Activated T-helper 1 cell treated with Interleukin-2 at 50 U/mL for 16 hours (primary cell): ENCODE results near the gene GPR107.
A peak's percentile ranks its signal among the peaks of the same experiment; 100 is the strongest.

ENCODE experiments used
- DNase-seq: peaks from one replicate; pipeline ENCODE4 v3.0.0-alpha.2; 2020; ENCODE audit warnings: low read depth

Gene GPR107

GRCh38 chr9:130159915-130160670 lies 106.4 kb downstream of the GPR107 start:
- DNase-seq, result no peak

- DNase-seq, result no peak
Observed at GRCh38 chr9:130160862-130161470, 107.3 kb downstream of the GPR107 start.

- DNase-seq, result no peak
Observed at GRCh38 chr9:130165579-130165978, 111.9 kb downstream of the GPR107 start.

GRCh38 chr9:130166399-130166798 lies 112.7 kb downstream of the GPR107 start:
- no peak for DNase-seq

- no peak for DNase-seq
Observed at GRCh38 chr9:130167927-130168326, 114.2 kb downstream of the GPR107 start.

- no peak for DNase-seq
Observed at GRCh38 chr9:130171226-130172148, 117.8 kb downstream of the GPR107 start.

GRCh38 chr9:130172161-130172857 lies 118.6 kb downstream of the GPR107 start, which contains the start of gene NCS1:
Gene NCS1, plus strand, starts transcription at chr9:130172404. Its CDS starts 260 bp downstream, at chr9:130172664.
- peak; percentile 22 for DNase-seq

- DNase-seq, result no peak
Observed at GRCh38 chr9:130172858-130173665, 119.4 kb downstream of the GPR107 start.

- DNase-seq, result no peak
Observed at GRCh38 chr9:130173666-130173983, 119.9 kb downstream of the GPR107 start.

GRCh38 chr9:130174025-130174424 lies 120.3 kb downstream of the GPR107 start:
- DNase-seq, result no peak

- no peak for DNase-seq
Observed at GRCh38 chr9:130174920-130175321, 121.2 kb downstream of the GPR107 start.

- DNase-seq, result no peak
Observed at GRCh38 chr9:130175355-130175754, 121.6 kb downstream of the GPR107 start.

GRCh38 chr9:130176760-130177159 lies 123.1 kb downstream of the GPR107 start:
- no peak for DNase-seq

GRCh38 chr9:130177898-130178805 lies 124.4 kb downstream of the GPR107 start:
- DNase-seq, result no peak

GRCh38 chr9:130179331-130179907 lies 125.7 kb downstream of the GPR107 start:
- no peak for DNase-seq

- DNase-seq, result no peak
Observed at GRCh38 chr9:130180516-130180915, 126.8 kb downstream of the GPR107 start.

GRCh38 chr9:130181678-130182380 lies 128.1 kb downstream of the GPR107 start:
- no peak for DNase-seq

GRCh38 chr9:130182381-130182909 lies 128.7 kb downstream of the GPR107 start:
- no peak for DNase-seq
